HCT116 (cell line): ENCODE data around the gene ZNF793. TPM values are rescaled to one million over a fixed set of nuclear protein-coding genes. Genes with fewer than 3 reads are reported as not detected.

Experiments
- ATAC-seq: fragments of 200-7000 bp; cut with Tn5 transposase; 2 replicates; pipeline ENCODE4 v1.9.1; 2020; ENCODE audit warnings: mild to moderate bottlenecking, moderate library complexity
- BruUV-seq: library from RNA; stranded (reverse); fragments of 400-500 nt; replicated peaks from 2 replicates; lab custom pipeline; 2021; lab: Mats Ljungman, UMichigan
- CTCF ChIA-PET: fragments of 300-600 bp; sonication (Branson Sonifier 250); formaldehyde crosslinking; loops from one replicate; lab custom pipeline; 2021; ENCODE audit warnings: antibody characterized with exemption; lab: Charles Lee
- POLR2A ChIA-PET: fragments of 300-600, 350-600 bp; sonication (Branson Sonifier 250); formaldehyde crosslinking; loops from one replicate; lab custom pipeline; 2021; ENCODE audit warnings: antibody characterized with exemption; lab: Charles Lee
- RAD21 ChIA-PET, 2 experiments: fragments of 300-600 bp; sonication (Branson Sonifier 250); formaldehyde crosslinking; loops; one replicate each; lab custom pipeline; 2023; ENCODE audit warnings: low total read pairs in 2 of 2; ENCODE audit not compliant: uncharacterized antibody in 2 of 2, unreplicated experiment in 2 of 2, low non-redundant PET in 1 of 2; lab: Charles Lee
- DNase-seq: peaks from one replicate; pipeline ENCODE4 v3.0.0-alpha.2; 2010; ENCODE audit warnings: low read depth, low spot score
- H2AFZ ChIP-seq: fragments of 200-600 bp; shearing (Covaris generic), sonication (generic); 2 replicates; pipeline ENCODE4 v1.6.1; 2017; ENCODE audit warnings: low read depth, mixed run types, mixed read lengths, antibody characterized with exemption, low read length; ENCODE audit not compliant: poor library complexity, severe bottlenecking
- H3K27ac ChIP-seq: 2 replicates; pipeline ENCODE4 v1.5.1; 2012; ENCODE audit warnings: low read depth, low read length
- H3K27me3 ChIP-seq: fragments of 200-600 bp; sonication (generic); 2 replicates; pipeline ENCODE4 v1.6.1; 2016; ENCODE audit warnings: mixed run types, low read length, mixed read lengths; ENCODE audit not compliant: insufficient read depth
- H3K36me3 ChIP-seq, 2 experiments: fragments of 200-500 bp in 1 of 2; fragments of 200-600 bp in 1 of 2; sonication (Bioruptor generic) in 1 of 2; sonication (generic) in 1 of 2; 2 replicates each; pipeline versions ENCODE4 v1.5.1 to v1.6.1; 2014 to 2016; ENCODE audit warnings: low read length in 2 of 2, inconsistent platforms in 1 of 2, mixed read lengths in 1 of 2, mixed run types in 1 of 2; ENCODE audit not compliant: insufficient read depth in 2 of 2, control insufficient read depth in 1 of 2
- H3K4me1 ChIP-seq, 2 experiments: fragments of 200-600 bp in 1 of 2; sonication (generic) in 1 of 2; 2 replicates each; pipeline versions ENCODE4 v1.5.1 to v1.6.1; 2012 to 2017; ENCODE audit warnings: low read length in 2 of 2, inconsistent platforms in 1 of 2, mild to moderate bottlenecking in 1 of 2, mixed read lengths in 1 of 2, mixed run types in 1 of 2, moderate library complexity in 1 of 2; ENCODE audit not compliant: insufficient read depth in 2 of 2, control insufficient read depth in 1 of 2
- H3K4me2 ChIP-seq: fragments of 200-600 bp; sonication (generic); 2 replicates; pipeline ENCODE4 v1.6.1; 2017; ENCODE audit warnings: mixed run types, low read length, mixed read lengths
- H3K4me3 ChIP-seq, 2 experiments: fragments of 200-600 bp in 1 of 2; sonication (generic) in 1 of 2; replicated peaks in 1 of 2; 2 replicates each; pipeline ENCODE4 v1.5.1; 2011 to 2016; ENCODE audit warnings: low read length in 2 of 2, control low read depth in 1 of 2, low read depth in 1 of 2, mild to moderate bottlenecking in 1 of 2, mixed read lengths in 1 of 2, mixed run types in 1 of 2
- H3K79me2 ChIP-seq: fragments of 200-600 bp; sonication (generic); 2 replicates; pipeline ENCODE4 v1.6.1; 2017; ENCODE audit warnings: mild to moderate bottlenecking, mixed run types, low read length, moderate library complexity, mixed read lengths; ENCODE audit not compliant: insufficient read depth
- H3K9ac ChIP-seq: fragments of 200-600 bp; sonication (generic); 2 replicates; pipeline ENCODE4 v1.6.1; 2016; ENCODE audit warnings: low read length, mixed read lengths
- H3K9me2 ChIP-seq: fragments of 200-600 bp; sonication (generic), shearing (Covaris generic); 2 replicates; pipeline ENCODE4 v1.6.1; 2017; ENCODE audit warnings: mixed run types, mild to moderate bottlenecking, moderate library complexity; ENCODE audit not compliant: insufficient read depth
- H3K9me3 ChIP-seq, 2 experiments: fragments of 200-500 bp in 1 of 2; fragments of 200-600 bp in 1 of 2; sonication (Bioruptor generic) in 1 of 2; sonication (generic) in 1 of 2; 2 replicates each; pipeline ENCODE4 v1.6.1; 2014 to 2017; ENCODE audit warnings: low read length in 2 of 2, mixed read lengths in 2 of 2, inconsistent platforms in 1 of 2, low read depth in 1 of 2, mild to moderate bottlenecking in 1 of 2, mixed run types in 1 of 2, moderate library complexity in 1 of 2; ENCODE audit not compliant: control insufficient read depth in 1 of 2, insufficient read depth in 1 of 2
- H4K20me1 ChIP-seq: fragments of 200-600 bp; sonication (generic), shearing (Covaris generic); 2 replicates; pipeline ENCODE4 v1.6.1; 2017; ENCODE audit warnings: mixed run types, mild to moderate bottlenecking, moderate library complexity; ENCODE audit not compliant: insufficient read depth
- CEBPB ChIP-seq: IDR thresholded peaks from 2 replicates; pipeline ENCODE4 v1.6.1; 2012; ENCODE audit warnings: low read depth
- EGR1 ChIP-seq: IDR thresholded peaks from 2 replicates; pipeline ENCODE4 v1.6.1; 2012; ENCODE audit warnings: low read depth
- EZH2 ChIP-seq: fragments of 200-600 bp; sonication (generic); IDR thresholded peaks from 2 replicates; pipeline ENCODE4 v1.6.1; 2017; ENCODE audit warnings: antibody characterized with exemption, mixed run types
- EZH2phosphoT487 ChIP-seq: fragments of 200-600 bp; IDR thresholded peaks from 2 replicates; pipeline ENCODE4 v1.6.1; 2018; ENCODE audit warnings: antibody characterized with exemption, borderline replicate concordance
- FOSL1 ChIP-seq: IDR thresholded peaks from 2 replicates; pipeline ENCODE4 v1.6.1; 2012; ENCODE audit warnings: low read depth
- JUND ChIP-seq: IDR thresholded peaks from 2 replicates; pipeline ENCODE4 v1.6.1; 2012
- POLR2A ChIP-seq: IDR thresholded peaks from 2 replicates; pipeline ENCODE4 v1.7.0; 2011; ENCODE audit warnings: borderline replicate concordance; ENCODE audit not compliant: insufficient read depth, insufficient read length; ENCODE audit errors: extremely low read depth
- POLR2AphosphoS5 ChIP-seq: IDR thresholded peaks from 2 replicates; pipeline ENCODE4 v1.6.1; 2011; ENCODE audit warnings: mild to moderate bottlenecking, low read depth, low read length, moderate library complexity
- RAD21 ChIP-seq: IDR thresholded peaks from 2 replicates; pipeline ENCODE4 v1.6.1; 2012; ENCODE audit warnings: low read depth, mild to moderate bottlenecking
- SIN3A ChIP-seq: IDR thresholded peaks from 2 replicates; pipeline ENCODE4 v1.6.1; 2012; ENCODE audit warnings: low read depth
- SP1 ChIP-seq: IDR thresholded peaks from 2 replicates; pipeline ENCODE4 v1.6.1; 2012; ENCODE audit warnings: low read depth
- SRF ChIP-seq: IDR thresholded peaks from 2 replicates; pipeline ENCODE4 v1.6.1; 2012; ENCODE audit warnings: low read depth
- TCF7L2 ChIP-seq: IDR thresholded peaks from 2 replicates; pipeline ENCODE4 v1.7.0; 2011; ENCODE audit warnings: borderline replicate concordance, inconsistent platforms; ENCODE audit not compliant: insufficient read depth, insufficient read length; ENCODE audit errors: extremely low read depth
- ZFX ChIP-seq: fragments of 450-650 bp; IDR thresholded peaks from 2 replicates; pipeline ENCODE4 v1.6.1; 2017
- ZNF274 ChIP-seq: fragments of 200-500 bp; sonication (Bioruptor generic); IDR thresholded peaks from 2 replicates; pipeline ENCODE4 v1.6.1; 2014; ENCODE audit warnings: mild to moderate bottlenecking, low read depth, low read length, inconsistent platforms
- intact Hi-C: fragments of 100-400 bp; cut with micrococcal nuclease; formaldehyde crosslinking; loops from 2 replicates; pipeline ENCODE4 v1.10.0; 2022
- total RNA-seq: library from RNA; stranded (reverse); gene quantifications from one replicate; pipeline ENCODE4 v1.2.1, GENCODE V29; 2021; ENCODE audit not compliant: unreplicated experiment
- TF ChIP-seq, protein P1 (sequence below): IDR thresholded peaks from 2 replicates; pipeline ENCODE4 v1.6.1; 2012
- TF ChIP-seq, protein P2 (sequence below), 3 experiments: fragments of 200-600 bp in 1 of 3; sonication (generic) in 1 of 3; IDR thresholded peaks in 2 of 3; conservative IDR thresholded peaks in 1 of 3; 2 replicates each; pipeline ENCODE4 v1.5.1; 2012 to 2017; ENCODE audit warnings: low read depth in 2 of 3, low read length in 2 of 3, antibody characterized with exemption in 1 of 3, borderline replicate concordance in 1 of 3, control low read depth in 1 of 3, mild to moderate bottlenecking in 1 of 3, mixed read lengths in 1 of 3, mixed run types in 1 of 3, moderate library complexity in 1 of 3; ENCODE audit not compliant: insufficient read depth in 1 of 3
- TF ChIP-seq, protein P3 (sequence below): IDR thresholded peaks from 2 replicates; pipeline ENCODE4 v1.6.1; 2012
- TF ChIP-seq, protein P4 (sequence below): IDR thresholded peaks from 2 replicates; pipeline ENCODE4 v1.6.1; 2011; ENCODE audit warnings: mild to moderate bottlenecking, low read length, moderate library complexity; ENCODE audit not compliant: insufficient replicate concordance; ENCODE audit errors: extremely low read depth

ZNF793 gene
- total RNA-seq, 1 experiment from 2014 or later: not detected

DNA sequence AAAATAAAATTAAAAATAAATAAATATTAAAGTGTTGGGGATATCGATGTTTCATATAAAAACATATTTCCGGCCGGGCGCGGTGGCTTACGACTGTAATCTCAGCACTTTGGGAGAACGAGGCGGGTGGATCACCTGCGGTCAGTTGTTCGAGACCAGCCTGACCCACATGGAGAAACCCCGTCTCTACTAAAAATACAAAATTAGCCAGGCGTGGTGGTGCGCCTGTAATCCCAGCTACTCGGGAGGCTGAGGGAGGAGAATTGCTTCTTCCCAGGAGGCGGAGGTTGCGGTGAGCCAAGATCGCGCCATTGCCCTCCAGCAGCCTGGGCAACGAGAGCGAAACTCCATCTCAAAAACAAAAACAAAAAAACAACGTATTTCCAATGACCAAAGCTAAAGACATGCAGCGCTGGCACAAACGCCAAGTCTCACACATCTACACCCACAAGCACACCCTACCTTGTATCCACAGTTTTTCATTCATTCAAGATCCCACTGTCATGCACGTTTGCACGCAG is 40.4 kb upstream of the ZNF793 start:
- H3K4me1 ChIP-seq: no peaks in the 10 kb centered on the region
- ATAC-seq (no peak), DNase-seq (no peak)
- no peaks in the 10 kb centered on the region for H3K27me3 ChIP-seq
- no peak overlapping the region for H2AFZ ChIP-seq
- H4K20me1 ChIP-seq: no peaks in the 10 kb centered on the region
- H3K9ac ChIP-seq: no peak overlapping the region
- no peak overlapping the region for H3K4me2 ChIP-seq
- H3K79me2 ChIP-seq: no peaks in the 10 kb centered on the region
- CTCF ChIA-PET: no interaction called here
- no peaks in the 10 kb centered on the region for H3K36me3 ChIP-seq
- no peaks in the 10 kb centered on the region for H3K9me2 ChIP-seq
- no TSS peak for BruUV-seq
- TF ChIP-seq EGR1 (no peak), CEBPB (no peak), RAD21 (no peak), FOSL1 (no peak), EZH2phosphoT487 (no peak), ZNF274 (no peak), SRF (no peak), POLR2AphosphoS5 (no peak), EZH2 (no peak), TCF7L2 (no peak), POLR2A (no peak), ZFX (no peak), JUND (no peak), SIN3A (no peak), SP1 (no peak)
- TF ChIP-seq, protein P1, sequence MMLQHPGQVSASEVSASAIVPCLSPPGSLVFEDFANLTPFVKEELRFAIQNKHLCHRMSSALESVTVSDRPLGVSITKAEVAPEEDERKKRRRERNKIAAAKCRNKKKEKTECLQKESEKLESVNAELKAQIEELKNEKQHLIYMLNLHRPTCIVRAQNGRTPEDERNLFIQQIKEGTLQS: no peak
- TF ChIP-seq, protein P2, sequence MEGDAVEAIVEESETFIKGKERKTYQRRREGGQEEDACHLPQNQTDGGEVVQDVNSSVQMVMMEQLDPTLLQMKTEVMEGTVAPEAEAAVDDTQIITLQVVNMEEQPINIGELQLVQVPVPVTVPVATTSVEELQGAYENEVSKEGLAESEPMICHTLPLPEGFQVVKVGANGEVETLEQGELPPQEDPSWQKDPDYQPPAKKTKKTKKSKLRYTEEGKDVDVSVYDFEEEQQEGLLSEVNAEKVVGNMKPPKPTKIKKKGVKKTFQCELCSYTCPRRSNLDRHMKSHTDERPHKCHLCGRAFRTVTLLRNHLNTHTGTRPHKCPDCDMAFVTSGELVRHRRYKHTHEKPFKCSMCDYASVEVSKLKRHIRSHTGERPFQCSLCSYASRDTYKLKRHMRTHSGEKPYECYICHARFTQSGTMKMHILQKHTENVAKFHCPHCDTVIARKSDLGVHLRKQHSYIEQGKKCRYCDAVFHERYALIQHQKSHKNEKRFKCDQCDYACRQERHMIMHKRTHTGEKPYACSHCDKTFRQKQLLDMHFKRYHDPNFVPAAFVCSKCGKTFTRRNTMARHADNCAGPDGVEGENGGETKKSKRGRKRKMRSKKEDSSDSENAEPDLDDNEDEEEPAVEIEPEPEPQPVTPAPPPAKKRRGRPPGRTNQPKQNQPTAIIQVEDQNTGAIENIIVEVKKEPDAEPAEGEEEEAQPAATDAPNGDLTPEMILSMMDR (IDR thresholded peaks at IDR 0.05 in 2 of 3, conservative IDR thresholded peaks at IDR 0.05 in 1 of 3; ENCODE audit: borderline replicate concordance in 1 of 3, insufficient read depth in 1 of 3, low read depth in 2 of 3, low read length in 2 of 3): no peak
- TF ChIP-seq, protein P3, sequence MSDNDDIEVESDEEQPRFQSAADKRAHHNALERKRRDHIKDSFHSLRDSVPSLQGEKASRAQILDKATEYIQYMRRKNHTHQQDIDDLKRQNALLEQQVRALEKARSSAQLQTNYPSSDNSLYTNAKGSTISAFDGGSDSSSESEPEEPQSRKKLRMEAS: no peak
- TF ChIP-seq, protein P4, sequence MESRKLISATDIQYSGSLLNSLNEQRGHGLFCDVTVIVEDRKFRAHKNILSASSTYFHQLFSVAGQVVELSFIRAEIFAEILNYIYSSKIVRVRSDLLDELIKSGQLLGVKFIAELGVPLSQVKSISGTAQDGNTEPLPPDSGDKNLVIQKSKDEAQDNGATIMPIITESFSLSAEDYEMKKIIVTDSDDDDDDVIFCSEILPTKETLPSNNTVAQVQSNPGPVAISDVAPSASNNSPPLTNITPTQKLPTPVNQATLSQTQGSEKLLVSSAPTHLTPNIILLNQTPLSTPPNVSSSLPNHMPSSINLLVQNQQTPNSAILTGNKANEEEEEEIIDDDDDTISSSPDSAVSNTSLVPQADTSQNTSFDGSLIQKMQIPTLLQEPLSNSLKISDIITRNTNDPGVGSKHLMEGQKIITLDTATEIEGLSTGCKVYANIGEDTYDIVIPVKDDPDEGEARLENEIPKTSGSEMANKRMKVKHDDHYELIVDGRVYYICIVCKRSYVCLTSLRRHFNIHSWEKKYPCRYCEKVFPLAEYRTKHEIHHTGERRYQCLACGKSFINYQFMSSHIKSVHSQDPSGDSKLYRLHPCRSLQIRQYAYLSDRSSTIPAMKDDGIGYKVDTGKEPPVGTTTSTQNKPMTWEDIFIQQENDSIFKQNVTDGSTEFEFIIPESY: no peak
- POLR2A ChIA-PET: no interaction called here
- intact Hi-C loops: no loop called here
- H3K4me3 ChIP-seq: no peak overlapping the region
- RAD21 ChIA-PET: no interaction called here
- no peak overlapping the region for H3K27ac ChIP-seq
- H3K9me3 ChIP-seq: peaks cover 11 to 21% of the 10 kb centered on the region in 2 experiments; a peak in 2 of 4 replicates
